ENCODE results near the gene ALB. TPM values are rescaled to one million over a fixed set of nuclear protein-coding genes. Genes with fewer than 3 reads are reported as not detected.

The ALB gene
- not detected in 2 replicates for total RNA-seq (2021; fragmentation: NEBNext Ultra II Directional; extraction: Animal tissue kit (Norgen Biotek cat#: 25700))
- 0.12 and 0.13 TPM in 2 replicates for polyA plus RNA-seq (2011; rRNA removed)
- 1.5 TPM for polyA plus RNA-seq (2011; cell fraction: cytosol; rRNA removed)
- 0.07 TPM for polyA plus RNA-seq (2011; cell fraction: nucleus; rRNA removed)
- 3.1 TPM in 1 of 4 replicates, not detected in the others for polyA plus RNA-seq (2012, experiment 1 of 2)
- polyA plus RNA-seq (2012, experiment 2 of 2): 2.2 TPM
- polyA plus RNA-seq (2013, experiment 1 of 2): not detected
- 0.09 TPM for polyA plus RNA-seq (2013, experiment 2 of 2)
- polyA minus RNA-seq (2011; rRNA and poly(A)+ RNA removed): 0.98 TPM in 1 of 2 replicates, not detected in the other
- polyA minus RNA-seq (2011; cell fraction: cytosol; rRNA and poly(A)+ RNA removed): not detected
- polyA minus RNA-seq (2011; cell fraction: nucleus; rRNA and poly(A)+ RNA removed): not detected
- long read RNA-seq, experiment 1: 0 reads
- long read RNA-seq, experiment 2: 0 reads

- Histone ChIP-seq H4K8ac (ENCODE audit: extremely low read depth, insufficient read depth, low read length) (no peak within 1 kb of the TSS), H2BK12ac (ENCODE audit: low read depth, low read length) (no peak within 1 kb of the TSS), H3K27me3 (replicated peaks in 1 of 4; ENCODE audit: control insufficient read depth in 3 of 4, extremely low read depth in 1 of 4, insufficient read depth in 3 of 4, low read length in 3 of 4) (no peaks in the 10 kb centered on the region), H3K4me2 (ENCODE audit: insufficient read depth in 1 of 2, low read depth in 2 of 2, low read length in 2 of 2) (no peak within 1 kb of the TSS), H3K27ac (ENCODE audit: low read depth, low read length) (no peak within 1 kb of the TSS), H3K9me3 (ENCODE audit: insufficient read depth in 2 of 2, low read depth in 1 of 2, low read length in 1 of 2) (no peaks in the 10 kb centered on the region), H4K5ac (ENCODE audit: insufficient read length, low read depth, low read length) (no peak within 1 kb of the TSS), H4K91ac (replicated peaks; ENCODE audit: insufficient read length, low read length) (no peak within 1 kb of the TSS), H3K36me3 (ENCODE audit: control insufficient read depth in 2 of 4, insufficient read depth in 4 of 4, low read length in 3 of 4) (no peaks in the 10 kb centered on the region), H2BK15ac (ENCODE audit: low read length) (no peak within 1 kb of the TSS), H2AFZ (ENCODE audit: low read length) (no peak within 1 kb of the TSS), H3K79me2 (ENCODE audit: control insufficient read depth in 1 of 2, insufficient read depth in 2 of 2, low read length in 2 of 2) (no peaks in the 10 kb centered on the region), H3K4ac (replicated peaks; ENCODE audit: insufficient read length, low read depth, low read length) (no peak within 1 kb of the TSS), H2AK5ac (ENCODE audit: low read depth, low read length) (no peak within 1 kb of the TSS), H2BK20ac (ENCODE audit: low read length) (no peak within 1 kb of the TSS), H2BK5ac (ENCODE audit: low read depth, low read length) (no peak within 1 kb of the TSS), H3K23ac (ENCODE audit: insufficient read length) (no peak within 1 kb of the TSS), H3K4me3 (ENCODE audit: extremely low read depth in 1 of 4, insufficient read depth in 2 of 4, low read depth in 3 of 4, low read length in 4 of 4) (no peak within 1 kb of the TSS), H3K18ac (ENCODE audit: extremely low read depth, low read length) (no peak within 1 kb of the TSS), H2BK120ac (replicated peaks; ENCODE audit: low read depth, low read length) (no peak within 1 kb of the TSS), H4K20me1 (replicated peaks in 1 of 2; ENCODE audit: control insufficient read depth in 1 of 2, insufficient read depth in 2 of 2, low read length in 2 of 2) (no peaks in the 10 kb centered on the region), H3K4me1 (replicated peaks in 1 of 4; ENCODE audit: control insufficient read depth in 3 of 4, insufficient read depth in 4 of 4, low read length in 3 of 4) (peaks cover 0 to 4% (median 1%) of the 10 kb centered on the region in 4 experiments; a peak in 2 of 7 replicates), H3K9ac (replicated peaks in 1 of 4; ENCODE audit: extremely low read depth in 1 of 4, low read depth in 3 of 4, low read length in 3 of 4) (no peak within 1 kb of the TSS), H3K56ac (replicated peaks; ENCODE audit: insufficient read length, low read depth, low read length) (no peak within 1 kb of the TSS), H3K14ac (ENCODE audit: insufficient read length) (no peak within 1 kb of the TSS), H3K23me2 (ENCODE audit: low read depth, low read length) (no peaks in the 10 kb centered on the region), H3K79me1 (ENCODE audit: low read depth, low read length) (no peaks in the 10 kb centered on the region)
- CTCF ChIA-PET (ENCODE audit: partially characterized antibody): interaction anchor here (1.1 kb wide), 1 partner anchor 26 kb away, joined by 3 read pairs; no protein-coding TSS in a partner anchor
- 93% methylated on average over 7 of the region's 7 CpGs; no CpG with 5 or more reads in 1 of the 2 experiments for WGBS, 2 experiments (ENCODE audit: extremely low coverage in 1 of 2, insufficient coverage in 1 of 2, insufficient read length in 1 of 2, insufficient replicate concordance in 2 of 2, low coverage in 1 of 2, low lambda C conversion rate in 2 of 2, missing lambda C conversion rate in 1 of 2)
- TF ChIP-seq GABPA (IDR thresholded peaks at IDR 0.05; ENCODE audit: borderline replicate concordance, insufficient read depth, low read length) (no peak), POLR2AphosphoS5 (IDR thresholded peaks at IDR 0.05; ENCODE audit: low read depth, low read length) (no peak), ZNF274 (IDR thresholded peaks at IDR 0.05; ENCODE audit: borderline replicate concordance, extremely low read depth, low read length) (no peak), EP300 (IDR thresholded peaks at IDR 0.05; ENCODE audit: borderline replicate concordance in 1 of 2, low read depth in 2 of 2, low read length in 2 of 2) (no peak)
- DNase-seq (ENCODE audit: low read depth in 1 of 2, low spot score in 2 of 2) (no peak), FAIRE-seq (no peak)
- POLR2A ChIA-PET (ENCODE audit: partially characterized antibody): no interaction called here
These were observed at the start of gene ALB for GRCh38 chr4:73404042-73404441. TSS of gene ALB (plus strand) at chr4:73404287. CDS start at chr4:73404328, 41 bp downstream.

Measured in H1 (cell line).